Measurements from ENCODE around the gene OSBPL6.

DNA sequence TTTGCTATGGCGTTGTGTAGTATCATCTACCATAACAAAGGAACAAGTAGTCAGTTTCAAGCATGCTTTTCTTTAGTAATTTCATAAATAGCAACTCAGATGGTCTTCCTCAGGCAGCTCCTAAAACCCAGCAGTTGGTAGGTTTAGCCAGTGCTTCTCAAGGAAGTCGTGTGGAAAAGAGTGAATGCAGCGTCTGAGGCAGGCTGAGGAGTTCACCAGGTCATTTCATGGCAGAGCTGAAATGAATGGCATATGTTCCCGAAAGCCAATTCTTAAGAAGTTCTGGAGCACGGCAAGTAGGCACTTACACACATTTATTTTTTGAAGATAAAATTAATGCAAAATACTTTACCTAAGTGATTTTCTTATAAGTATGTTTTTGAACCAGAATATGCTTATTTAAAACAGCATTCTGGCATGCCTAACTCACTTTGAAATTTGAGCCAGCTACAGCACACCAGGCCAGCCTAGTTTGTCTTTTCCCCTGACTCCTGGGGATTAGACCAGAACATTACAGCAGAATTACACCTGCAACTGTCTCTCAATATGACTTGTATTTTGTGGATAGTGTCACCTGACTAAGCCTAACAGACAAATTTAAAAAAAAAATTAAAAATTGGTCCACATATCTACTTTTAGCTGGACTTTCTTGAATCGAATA lies 62.2 kb downstream of the OSBPL6 start:
- TF ChIP-seq, protein P1, sequence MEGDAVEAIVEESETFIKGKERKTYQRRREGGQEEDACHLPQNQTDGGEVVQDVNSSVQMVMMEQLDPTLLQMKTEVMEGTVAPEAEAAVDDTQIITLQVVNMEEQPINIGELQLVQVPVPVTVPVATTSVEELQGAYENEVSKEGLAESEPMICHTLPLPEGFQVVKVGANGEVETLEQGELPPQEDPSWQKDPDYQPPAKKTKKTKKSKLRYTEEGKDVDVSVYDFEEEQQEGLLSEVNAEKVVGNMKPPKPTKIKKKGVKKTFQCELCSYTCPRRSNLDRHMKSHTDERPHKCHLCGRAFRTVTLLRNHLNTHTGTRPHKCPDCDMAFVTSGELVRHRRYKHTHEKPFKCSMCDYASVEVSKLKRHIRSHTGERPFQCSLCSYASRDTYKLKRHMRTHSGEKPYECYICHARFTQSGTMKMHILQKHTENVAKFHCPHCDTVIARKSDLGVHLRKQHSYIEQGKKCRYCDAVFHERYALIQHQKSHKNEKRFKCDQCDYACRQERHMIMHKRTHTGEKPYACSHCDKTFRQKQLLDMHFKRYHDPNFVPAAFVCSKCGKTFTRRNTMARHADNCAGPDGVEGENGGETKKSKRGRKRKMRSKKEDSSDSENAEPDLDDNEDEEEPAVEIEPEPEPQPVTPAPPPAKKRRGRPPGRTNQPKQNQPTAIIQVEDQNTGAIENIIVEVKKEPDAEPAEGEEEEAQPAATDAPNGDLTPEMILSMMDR (IDR thresholded peaks at IDR 0.05) = no peak
- no peak for TF ChIP-seq EP300 (IDR thresholded peaks at IDR 0.05)
- no peak for TF ChIP-seq POLR2A (IDR thresholded peaks at IDR 0.05)
- TF ChIP-seq POLR2AphosphoS5 (IDR thresholded peaks at IDR 0.05) = no peak

All from gastroesophageal sphincter (tissue), 3 donors.